MCF 10A (cell line): Measurements from ENCODE around the gene HSF4. TPM values are rescaled to one million over a fixed set of nuclear protein-coding genes. Genes with fewer than 3 reads are reported as not detected.

Source experiments
- BruUV-seq: library from RNA; stranded (reverse); fragments of 400-500 nt; replicated peaks from 2 replicates; lab custom pipeline; 2021; lab: Mats Ljungman, UMichigan
- CTCF ChIA-PET: fragments of 300-600 bp; sonication (Branson Sonifier 250); formaldehyde crosslinking; extraction: SDS; loops from one replicate; lab custom pipeline; 2021; ENCODE audit warnings: antibody characterized with exemption, inconsistent platforms; lab: Yijun Ruan, JAX
- POLR2A ChIA-PET: fragments of 300-600, 350-650 bp; sonication (Branson Sonifier 250); formaldehyde crosslinking; extraction: SDS; loops from one replicate; lab custom pipeline; 2020; ENCODE audit warnings: antibody characterized with exemption, inconsistent platforms; lab: Yijun Ruan, JAX
- DNase-seq: peaks from one replicate; pipeline ENCODE4 v3.0.0-alpha.2; 2018; ENCODE audit not compliant: unreplicated experiment
- H3K27ac Mint-ChIP-seq: one replicate; pipeline ENCODE4 v1.8.0; 2022; ENCODE audit warnings: mild to moderate bottlenecking, low read depth, mixed read lengths; ENCODE audit not compliant: unreplicated experiment
- H3K27me3 Mint-ChIP-seq: one replicate; pipeline ENCODE4 v1.8.0; 2022; ENCODE audit warnings: mixed read lengths; ENCODE audit not compliant: insufficient read depth, unreplicated experiment
- H3K36me3 Mint-ChIP-seq: one replicate; pipeline ENCODE4 v1.8.0; 2022; ENCODE audit warnings: mild to moderate bottlenecking, moderate library complexity, mixed read lengths; ENCODE audit not compliant: insufficient read depth, unreplicated experiment
- H3K4me1 Mint-ChIP-seq: one replicate; pipeline ENCODE4 v1.8.0; 2022; ENCODE audit warnings: mixed read lengths; ENCODE audit not compliant: insufficient read depth, unreplicated experiment
- H3K4me3 Mint-ChIP-seq: one replicate; pipeline ENCODE4 v1.8.0; 2022; ENCODE audit warnings: mild to moderate bottlenecking, moderate library complexity, mixed read lengths; ENCODE audit not compliant: unreplicated experiment
- H3K9me3 Mint-ChIP-seq: one replicate; pipeline ENCODE4 v1.8.0; 2022; ENCODE audit warnings: mixed read lengths; ENCODE audit not compliant: unreplicated experiment
- intact Hi-C: fragments of 100-400 bp; cut with micrococcal nuclease; formaldehyde crosslinking; loops from 2 replicates; pipeline ENCODE4 v1.14.1; 2022
- total RNA-seq: library from RNA; stranded (reverse); gene quantifications from 2 replicates; pipeline ENCODE4 v1.2.3, GENCODE V29; 2022
- TF ChIP-seq, protein P1 (sequence below): fragments of 200-600 bp; IDR thresholded peaks from one replicate; pipeline ENCODE4 v1.8.0; 2022; ENCODE audit warnings: antibody characterized with exemption, mild to moderate bottlenecking; ENCODE audit not compliant: unreplicated experiment

The HSF4 gene
- total RNA-seq, 1 experiment from 2014 or later = 34.3 TPM

GRCh38 chr16:67183284-67183626 is 18.7 kb downstream of the HSF4 start:
- Mint-ChIP-seq H3K36me3 (peaks cover 8% of the 10 kb centered on the region), H3K27me3 (no peaks in the 10 kb centered on the region), H3K9me3 (no peaks in the 10 kb centered on the region), H3K27ac (no peak overlapping the region), H3K4me1 (peaks cover 13% of the 10 kb centered on the region), H3K4me3 (no peak overlapping the region)
- TF ChIP-seq, protein P1, sequence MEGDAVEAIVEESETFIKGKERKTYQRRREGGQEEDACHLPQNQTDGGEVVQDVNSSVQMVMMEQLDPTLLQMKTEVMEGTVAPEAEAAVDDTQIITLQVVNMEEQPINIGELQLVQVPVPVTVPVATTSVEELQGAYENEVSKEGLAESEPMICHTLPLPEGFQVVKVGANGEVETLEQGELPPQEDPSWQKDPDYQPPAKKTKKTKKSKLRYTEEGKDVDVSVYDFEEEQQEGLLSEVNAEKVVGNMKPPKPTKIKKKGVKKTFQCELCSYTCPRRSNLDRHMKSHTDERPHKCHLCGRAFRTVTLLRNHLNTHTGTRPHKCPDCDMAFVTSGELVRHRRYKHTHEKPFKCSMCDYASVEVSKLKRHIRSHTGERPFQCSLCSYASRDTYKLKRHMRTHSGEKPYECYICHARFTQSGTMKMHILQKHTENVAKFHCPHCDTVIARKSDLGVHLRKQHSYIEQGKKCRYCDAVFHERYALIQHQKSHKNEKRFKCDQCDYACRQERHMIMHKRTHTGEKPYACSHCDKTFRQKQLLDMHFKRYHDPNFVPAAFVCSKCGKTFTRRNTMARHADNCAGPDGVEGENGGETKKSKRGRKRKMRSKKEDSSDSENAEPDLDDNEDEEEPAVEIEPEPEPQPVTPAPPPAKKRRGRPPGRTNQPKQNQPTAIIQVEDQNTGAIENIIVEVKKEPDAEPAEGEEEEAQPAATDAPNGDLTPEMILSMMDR = no peak
- ChIA-PET POLR2A (interaction anchor here (0.8 to 4.9 kb wide), 12 partner anchors 9 to 128 kb away, joined by 3 to 46 read pairs (median 7); partner anchors contain the start of genes ELMO3, FBXL8, FHOD1 and NOL3), CTCF (interaction anchor here (0.6 to 1.9 kb wide), 4 partner anchors 8 to 26 kb away, joined by 3 to 8 read pairs (median 4); partner anchors contain the start of gene ELMO3)
- no peak for DNase-seq
- no TSS peak for BruUV-seq
- intact Hi-C loops = loop anchor here (5.0 kb wide), 1 partner anchor 286 kb away; no protein-coding TSS in a partner anchor

DNA sequence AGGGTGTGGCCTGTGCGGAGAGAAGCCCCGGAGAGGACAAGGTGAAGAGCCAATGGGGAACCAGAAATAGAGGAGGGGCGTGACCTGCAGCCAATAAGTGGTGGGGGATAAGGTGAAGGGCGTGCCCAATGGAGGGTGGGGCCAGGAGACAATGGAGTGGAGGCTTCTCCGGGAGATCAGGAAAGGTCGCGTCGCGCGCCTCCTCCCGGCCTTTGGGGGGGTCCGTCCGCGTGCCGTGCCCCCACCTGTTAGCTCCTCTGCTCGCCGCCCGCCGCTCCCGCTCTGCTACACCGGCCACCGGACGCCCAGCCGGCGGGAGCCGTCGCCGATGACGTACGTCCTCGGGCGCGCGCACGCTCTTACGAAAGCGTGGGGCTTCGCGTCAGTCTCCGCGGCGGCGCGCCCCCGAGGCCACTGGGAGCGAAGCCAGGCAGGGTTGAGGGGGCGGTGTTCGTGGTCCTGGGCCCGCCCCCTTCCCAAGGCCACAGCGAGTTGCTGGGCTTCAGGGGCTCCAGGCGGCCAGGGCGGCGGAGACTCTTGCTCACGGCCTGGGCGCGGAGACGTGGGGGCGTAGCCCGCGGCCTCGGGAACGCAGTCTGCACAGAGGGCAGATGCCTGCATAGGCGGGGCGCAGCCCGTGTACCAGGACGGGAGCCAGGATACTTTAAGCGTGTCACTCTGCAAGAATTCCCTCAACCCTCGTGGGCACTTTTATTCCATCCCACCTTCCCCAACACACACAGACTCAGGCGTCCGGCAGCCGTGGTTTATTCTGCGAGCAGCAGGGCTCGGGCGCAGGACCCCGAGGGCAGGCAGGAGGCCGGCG is 19.3 kb downstream of the HSF4 start, which contains the start of gene MATCAP1:
Gene MATCAP1, minus strand, starts transcription at position 337 of the 826 bp plus-strand sequence. CDS start 3,353 bp downstream, outside the sequence.
- H3K4me3 Mint-ChIP-seq = no peak within 1 kb of the TSS

GRCh38 chr16:67184453-67184994 is 20.0 kb downstream of the HSF4 start:
- intact Hi-C loops = loop anchor here (2.0 to 5.0 kb wide), 2 partner anchors 208 to 287 kb away; no protein-coding TSS in a partner anchor
- peaks cover 5% of the 10 kb centered on the region for H3K4me1 Mint-ChIP-seq
- no peak overlapping the region for H3K4me3 Mint-ChIP-seq
- H3K27ac Mint-ChIP-seq = no peak overlapping the region
- H3K36me3 Mint-ChIP-seq = no peaks in the 10 kb centered on the region
- BruUV-seq = no TSS peak
- POLR2A ChIA-PET = interaction anchor here (0.7 to 4.9 kb wide), 13 partner anchors 10 to 196 kb away, joined by 3 to 46 read pairs (median 3); partner anchors contain the start of genes CES4A, FBXL8, FHOD1 and NOL3
- CTCF ChIA-PET = interaction anchor here (0.5 to 2.2 kb wide), 18 partner anchors 9 to 541 kb away, joined by 3 to 12 read pairs (median 4); partner anchors contain the start of genes CES4A, ELMO3, FBXL8 and TRADD
- H3K27me3 Mint-ChIP-seq = no peaks in the 10 kb centered on the region
- no peak for DNase-seq
- H3K9me3 Mint-ChIP-seq = no peaks in the 10 kb centered on the region
- TF ChIP-seq, protein P1 = no peak

More for the DNA sequence above, 19.3 kb downstream of the HSF4 start, which contains the start of gene MATCAP1:
- H3K27ac Mint-ChIP-seq = no peak within 1 kb of the TSS
- CTCF ChIA-PET = interaction anchor here (0.8 to 1.9 kb wide), 6 partner anchors 9 to 230 kb away, joined by 3 to 12 read pairs (median 8); partner anchors contain the start of gene ELMO3
- H3K27me3 Mint-ChIP-seq = no peaks in the 10 kb centered on the region
- H3K9me3 Mint-ChIP-seq = no peaks in the 10 kb centered on the region
- TF ChIP-seq, protein P1 = no peak
- peaks cover 2% of the 10 kb centered on the region for H3K36me3 Mint-ChIP-seq
- DNase-seq = peak; percentile 98
- intact Hi-C loops = loop anchor here (2.0 to 5.0 kb wide), 2 partner anchors 207 to 287 kb away; no protein-coding TSS in a partner anchor
- peaks cover 9% of the 10 kb centered on the region for H3K4me1 Mint-ChIP-seq
- POLR2A ChIA-PET = interaction anchor here (0.7 to 4.9 kb wide), 16 partner anchors 9 to 195 kb away, joined by 3 to 46 read pairs (median 4); partner anchors contain the start of genes CES4A, ELMO3, FBXL8 and FHOD1
- TSS peak; percentile 40 for BruUV-seq
